HG02885 (cell line): ENCODE data around the gene ARHGAP9.
A peak's percentile ranks its signal among the peaks of the same experiment; 100 is the strongest.

Source experiments
- ATAC-seq: cut with Tn5 transposase; IDR thresholded peaks from one replicate; pipeline ENCODE4 v1.9.1; 2021; ENCODE audit warnings: mild to moderate bottlenecking; ENCODE audit not compliant: unreplicated experiment, poor library complexity

Gene ARHGAP9

GRCh38 chr12:57479376-57480115 lies at the start of gene ARHGAP9:
Gene ARHGAP9 (minus strand): TSS chr12:57479866. CDS start chr12:57479406, 460 bp downstream.
- ATAC-seq, result peak; percentile 37

GRCh38 chr12:57528831-57529555 lies 49.3 kb upstream of the ARHGAP9 start:
- no peak for ATAC-seq

- ATAC-seq, result no peak
Observed at GRCh38 chr12:57528176-57528575, 48.5 kb upstream of the ARHGAP9 start.

- ATAC-seq, result no peak
Observed at GRCh38 chr12:57527184-57527583, 47.5 kb upstream of the ARHGAP9 start.

GRCh38 chr12:57526477-57527126 lies 46.9 kb upstream of the ARHGAP9 start:
- no peak for ATAC-seq

- ATAC-seq, result no peak
Observed at GRCh38 chr12:57525615-57526383, 46.1 kb upstream of the ARHGAP9 start.

- ATAC-seq, result no peak
Observed at GRCh38 chr12:57524814-57525614, 45.3 kb upstream of the ARHGAP9 start.

- ATAC-seq, result no peak
Observed at GRCh38 chr12:57523706-57524614, 44.3 kb upstream of the ARHGAP9 start.

- ATAC-seq, result no peak
Observed at GRCh38 chr12:57522887-57523705, 43.4 kb upstream of the ARHGAP9 start.

GRCh38 chr12:57522011-57522886 lies 42.6 kb upstream of the ARHGAP9 start, which contains the start of gene MBD6:
Gene MBD6 (plus strand): TSS chr12:57522824. CDS start chr12:57524304, 1,480 bp downstream.
- ATAC-seq, result peak; percentile 41

- ATAC-seq, result no peak
Observed at GRCh38 chr12:57521525-57522010, 41.9 kb upstream of the ARHGAP9 start.

GRCh38 chr12:57520053-57520818 lies 40.6 kb upstream of the ARHGAP9 start, which contains the start of gene DDIT3:
Gene DDIT3 (minus strand): TSS chr12:57520514. CDS start chr12:57517406, 3,108 bp downstream.
- ATAC-seq, result peak; percentile 76

- no peak for ATAC-seq
Observed at GRCh38 chr12:57519796-57520052, 40.1 kb upstream of the ARHGAP9 start.

GRCh38 chr12:57518920-57519795 lies 39.5 kb upstream of the ARHGAP9 start:
- ATAC-seq, result no peak
